Measurements from ENCODE around the gene EEF1G. TPM values are rescaled to one million over a fixed set of nuclear protein-coding genes. Genes with fewer than 3 reads are reported as not detected.

Gene EEF1G
- total and polyA plus RNA-seq, 2 of the 13 experiments (the other 11 are each of a cell fraction or from before 2014, with no cell fraction given) = 1,787 to 2,144 TPM

DNA sequence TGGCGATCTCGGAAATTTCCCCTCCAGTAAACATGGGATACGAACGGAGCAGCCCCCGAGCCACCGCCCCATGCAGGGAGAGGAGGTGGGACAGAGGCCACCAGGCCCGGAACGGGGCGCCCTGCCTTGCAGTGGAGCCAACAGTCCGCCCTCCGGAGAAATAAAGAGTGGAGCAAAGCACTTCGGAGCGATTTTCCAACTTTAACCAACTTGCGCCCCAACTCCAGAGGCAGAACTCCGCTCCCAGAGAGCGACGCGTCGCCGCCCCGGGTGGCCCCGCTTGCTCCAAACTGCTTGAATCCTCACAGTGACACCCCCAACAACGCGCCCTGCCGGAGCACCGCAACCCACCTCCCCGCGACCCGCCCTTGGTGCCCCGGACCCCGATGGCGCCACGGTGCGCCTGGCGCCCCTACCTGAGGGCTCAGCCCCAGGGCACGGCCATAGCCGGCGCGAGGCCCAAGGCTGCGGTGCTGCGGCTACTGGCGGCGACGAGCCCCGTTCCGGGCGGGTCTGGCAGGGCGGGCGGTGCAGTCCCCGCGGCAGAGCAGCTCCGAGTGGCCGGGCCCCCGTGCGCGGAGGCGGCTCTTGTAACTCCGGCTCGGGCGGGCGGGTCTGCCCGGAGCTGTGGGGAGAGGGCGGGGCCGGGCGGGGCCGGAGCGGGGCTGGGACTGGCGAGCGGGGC, 27.3 kb downstream of the EEF1G start, which contains the start of gene AHNAK (continued):
- TF ChIP-seq, protein P1, sequence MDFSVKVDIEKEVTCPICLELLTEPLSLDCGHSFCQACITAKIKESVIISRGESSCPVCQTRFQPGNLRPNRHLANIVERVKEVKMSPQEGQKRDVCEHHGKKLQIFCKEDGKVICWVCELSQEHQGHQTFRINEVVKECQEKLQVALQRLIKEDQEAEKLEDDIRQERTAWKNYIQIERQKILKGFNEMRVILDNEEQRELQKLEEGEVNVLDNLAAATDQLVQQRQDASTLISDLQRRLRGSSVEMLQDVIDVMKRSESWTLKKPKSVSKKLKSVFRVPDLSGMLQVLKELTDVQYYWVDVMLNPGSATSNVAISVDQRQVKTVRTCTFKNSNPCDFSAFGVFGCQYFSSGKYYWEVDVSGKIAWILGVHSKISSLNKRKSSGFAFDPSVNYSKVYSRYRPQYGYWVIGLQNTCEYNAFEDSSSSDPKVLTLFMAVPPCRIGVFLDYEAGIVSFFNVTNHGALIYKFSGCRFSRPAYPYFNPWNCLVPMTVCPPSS (IDR thresholded peaks at IDR 0.05) = no peak
- TF ChIP-seq DR1 (CRISPR knock-in tag; IDR thresholded peaks at IDR 0.05) = no peak
- no peak for TF ChIP-seq GPN1 (CRISPR knock-in tag; IDR thresholded peaks at IDR 0.05; ENCODE audit: borderline replicate concordance)
- no peak for TF ChIP-seq MAFG (CRISPR knock-in tag; IDR thresholded peaks at IDR 0.05)
- peak; percentile 30 for TF ChIP-seq HNRNPK (IDR thresholded peaks at IDR 0.05; ENCODE audit: low read depth, low read length, poor library complexity, severe bottlenecking)
- no peak for TF ChIP-seq NAIF1 (CRISPR knock-in tag; IDR thresholded peaks at IDR 0.05; ENCODE audit: borderline replicate concordance)
- TF ChIP-seq KMT2B (CRISPR knock-in tag; IDR thresholded peaks at IDR 0.05) = no peak
- no peak for TF ChIP-seq ZNF546 (CRISPR knock-in tag; conservative IDR thresholded peaks at IDR 0.05)
- no peak for TF ChIP-seq KDM2A (CRISPR knock-in tag; IDR thresholded peaks at IDR 0.05; ENCODE audit: borderline replicate concordance, low read depth)
- TF ChIP-seq SMAD1 (CRISPR knock-in tag; IDR thresholded peaks at IDR 0.05; ENCODE audit: borderline replicate concordance, low read depth) = no peak; the same call in 1 of the 2 replicates
- no peak for TF ChIP-seq ZNF382 (CRISPR knock-in tag; IDR thresholded peaks at IDR 0.05; ENCODE audit: borderline replicate concordance)
- no peak; the same call in 1 of the 2 replicates for TF ChIP-seq YEATS4 (CRISPR knock-in tag; IDR thresholded peaks at IDR 0.05; ENCODE audit: borderline replicate concordance)
- TF ChIP-seq CHD2 (IDR thresholded peaks at IDR 0.05; ENCODE audit: low read depth, low read length) = no peak
- TF ChIP-seq, protein P2, sequence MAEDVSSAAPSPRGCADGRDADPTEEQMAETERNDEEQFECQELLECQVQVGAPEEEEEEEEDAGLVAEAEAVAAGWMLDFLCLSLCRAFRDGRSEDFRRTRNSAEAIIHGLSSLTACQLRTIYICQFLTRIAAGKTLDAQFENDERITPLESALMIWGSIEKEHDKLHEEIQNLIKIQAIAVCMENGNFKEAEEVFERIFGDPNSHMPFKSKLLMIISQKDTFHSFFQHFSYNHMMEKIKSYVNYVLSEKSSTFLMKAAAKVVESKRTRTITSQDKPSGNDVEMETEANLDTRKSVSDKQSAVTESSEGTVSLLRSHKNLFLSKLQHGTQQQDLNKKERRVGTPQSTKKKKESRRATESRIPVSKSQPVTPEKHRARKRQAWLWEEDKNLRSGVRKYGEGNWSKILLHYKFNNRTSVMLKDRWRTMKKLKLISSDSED (CRISPR knock-in tag; IDR thresholded peaks at IDR 0.05) = no peak
- peak; percentile 71 for TF ChIP-seq MED8 (CRISPR knock-in tag; IDR thresholded peaks at IDR 0.05; ENCODE audit: insufficient replicate concordance)
- TF ChIP-seq MTA3 (CRISPR knock-in tag; IDR thresholded peaks at IDR 0.05) = no peak
- TF ChIP-seq NR2F6 (IDR thresholded peaks at IDR 0.05) = no peak
- TF ChIP-seq NR2F6 (CRISPR knock-in tag; IDR thresholded peaks at IDR 0.05) = no peak
- TF ChIP-seq, protein P3, sequence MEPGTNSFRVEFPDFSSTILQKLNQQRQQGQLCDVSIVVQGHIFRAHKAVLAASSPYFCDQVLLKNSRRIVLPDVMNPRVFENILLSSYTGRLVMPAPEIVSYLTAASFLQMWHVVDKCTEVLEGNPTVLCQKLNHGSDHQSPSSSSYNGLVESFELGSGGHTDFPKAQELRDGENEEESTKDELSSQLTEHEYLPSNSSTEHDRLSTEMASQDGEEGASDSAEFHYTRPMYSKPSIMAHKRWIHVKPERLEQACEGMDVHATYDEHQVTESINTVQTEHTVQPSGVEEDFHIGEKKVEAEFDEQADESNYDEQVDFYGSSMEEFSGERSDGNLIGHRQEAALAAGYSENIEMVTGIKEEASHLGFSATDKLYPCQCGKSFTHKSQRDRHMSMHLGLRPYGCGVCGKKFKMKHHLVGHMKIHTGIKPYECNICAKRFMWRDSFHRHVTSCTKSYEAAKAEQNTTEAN (CRISPR knock-in tag; conservative IDR thresholded peaks at IDR 0.05) = no peak
- no peak for TF ChIP-seq SRSF4 (IDR thresholded peaks at IDR 0.05; ENCODE audit: low read depth, low read length, poor library complexity, severe bottlenecking)
- no peak for TF ChIP-seq KAT8 (CRISPR knock-in tag; IDR thresholded peaks at IDR 0.05)
- no peak for TF ChIP-seq ARNT (IDR thresholded peaks at IDR 0.05)
- no peak for TF ChIP-seq BRCA1 (CRISPR knock-in tag; IDR thresholded peaks at IDR 0.05)
- peak; percentile 81 for TF ChIP-seq RBFOX2 (IDR thresholded peaks at IDR 0.05; ENCODE audit: low read depth, low read length)
- TF ChIP-seq, protein P4, sequence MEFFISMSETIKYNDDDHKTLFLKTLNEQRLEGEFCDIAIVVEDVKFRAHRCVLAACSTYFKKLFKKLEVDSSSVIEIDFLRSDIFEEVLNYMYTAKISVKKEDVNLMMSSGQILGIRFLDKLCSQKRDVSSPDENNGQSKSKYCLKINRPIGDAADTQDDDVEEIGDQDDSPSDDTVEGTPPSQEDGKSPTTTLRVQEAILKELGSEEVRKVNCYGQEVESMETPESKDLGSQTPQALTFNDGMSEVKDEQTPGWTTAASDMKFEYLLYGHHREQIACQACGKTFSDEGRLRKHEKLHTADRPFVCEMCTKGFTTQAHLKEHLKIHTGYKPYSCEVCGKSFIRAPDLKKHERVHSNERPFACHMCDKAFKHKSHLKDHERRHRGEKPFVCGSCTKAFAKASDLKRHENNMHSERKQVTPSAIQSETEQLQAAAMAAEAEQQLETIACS (CRISPR knock-in tag; IDR thresholded peaks at IDR 0.05) = no peak
- 0 out of 2 replicates have a peak, but pooled peaks have one; percentile 5 for TF ChIP-seq ARNTL (CRISPR knock-in tag; IDR thresholded peaks at IDR 0.05)
- TF ChIP-seq TEAD3 (CRISPR knock-in tag; optimal IDR thresholded peaks at IDR 0.05; ENCODE audit: borderline replicate concordance) = no peak
- TF ChIP-seq ZSCAN12 (CRISPR knock-in tag; IDR thresholded peaks at IDR 0.05) = no peak
- no peak for TF ChIP-seq KAT7 (CRISPR knock-in tag; IDR thresholded peaks at IDR 0.05; ENCODE audit: borderline replicate concordance)

All from HepG2 (cell line).